Endothelial cell of umbilical vein (primary cell): Measurements from ENCODE around the gene C1R. TPM values are rescaled to one million over a fixed set of nuclear protein-coding genes. Genes with fewer than 3 reads are reported as not detected.

ENCODE experiments used
- BruUV-seq: library from RNA; stranded (reverse); fragments of 400-500 nt; replicated peaks from 2 replicates; lab custom pipeline; 2021; lab: Mats Ljungman, UMichigan
- CTCF ChIA-PET: fragments of 300-600, 350-600 bp; sonication (Branson Sonifier 250); formaldehyde crosslinking; loops from one replicate; lab custom pipeline; 2021; ENCODE audit warnings: antibody characterized with exemption, inconsistent platforms; lab: Charles Lee
- POLR2A ChIA-PET: fragments of 300-600, 350-600 bp; sonication (Branson Sonifier 250); formaldehyde crosslinking; loops from one replicate; lab custom pipeline; 2021; ENCODE audit warnings: antibody characterized with exemption, inconsistent platforms; lab: Charles Lee
- DNase-seq: peaks from one replicate; pipeline ENCODE4 v3.0.0-alpha.2; 2011; ENCODE audit warnings: low read depth, low spot score
- FAIRE-seq: peaks from 2 replicates; lab custom pipeline; 2011; peaks lifted over from hg19 to GRCh38; lab: Jason Lieb, UNC
- H2AFZ ChIP-seq: 2 replicates; pipeline ENCODE4 v1.6.0; 2012; ENCODE audit warnings: low read depth, low read length, control low read depth, inconsistent platforms
- H3K27ac ChIP-seq: 2 replicates; pipeline ENCODE4 v1.5.1; 2011; ENCODE audit warnings: low read depth, mild to moderate bottlenecking, control low read depth, low read length, moderate library complexity; ENCODE audit not compliant: insufficient read depth
- H3K27me3 ChIP-seq, 2 experiments: 2 replicates each; pipeline versions ENCODE4 v1.6.0 to v1.6.1; 2011; ENCODE audit warnings: low read length in 2 of 2, mixed read lengths in 1 of 2; ENCODE audit not compliant: control insufficient read depth in 2 of 2, insufficient read depth in 2 of 2
- H3K36me3 ChIP-seq, 2 experiments: 2 replicates in 1 of 2; 3 replicates in 1 of 2; pipeline ENCODE4 v1.5.1; 2011; ENCODE audit warnings: low read length in 2 of 2, mild to moderate bottlenecking in 1 of 2, moderate library complexity in 1 of 2; ENCODE audit not compliant: control insufficient read depth in 2 of 2, insufficient read depth in 2 of 2; ENCODE audit errors: extremely low read depth in 1 of 2
- H3K4me1 ChIP-seq: 3 replicates; pipeline ENCODE4 v1.5.1; 2011; ENCODE audit warnings: mild to moderate bottlenecking, low read length; ENCODE audit not compliant: control insufficient read depth, insufficient read depth; ENCODE audit errors: extremely low read depth
- H3K4me2 ChIP-seq: 2 replicates; pipeline ENCODE4 v1.6.1; 2011; ENCODE audit warnings: low read length, control low read depth, mixed read lengths; ENCODE audit not compliant: insufficient read depth
- H3K4me3 ChIP-seq, 3 experiments: fragments of 200-600 bp in 1 of 3; sonication (generic), shearing (Covaris generic) in 1 of 3; replicated peaks in 1 of 3; 2 replicates each; pipeline ENCODE4 v1.5.1; 2011 to 2016; ENCODE audit warnings: control low read depth in 3 of 3, low read length in 3 of 3, mild to moderate bottlenecking in 2 of 3, inconsistent platforms in 1 of 3, low read depth in 1 of 3, moderate library complexity in 1 of 3; ENCODE audit not compliant: insufficient read depth in 1 of 3
- H3K79me2 ChIP-seq: 2 replicates; pipeline ENCODE4 v1.6.0; 2012; ENCODE audit warnings: low read length, inconsistent platforms; ENCODE audit not compliant: control insufficient read depth, insufficient read depth
- H3K9ac ChIP-seq: replicated peaks from 2 replicates; pipeline ENCODE3; 2011; ENCODE audit warnings: low read length, control low read depth; ENCODE audit not compliant: insufficient read depth; ENCODE audit errors: extremely low read depth
- H3K9me1 ChIP-seq: replicated peaks from 3 replicates; pipeline ENCODE4 v1.6.0; 2011; ENCODE audit warnings: mild to moderate bottlenecking, low read length; ENCODE audit not compliant: control insufficient read depth, insufficient read depth; ENCODE audit errors: extremely low read depth
- H3K9me3 ChIP-seq: replicated peaks from 2 replicates; pipeline ENCODE4 v1.5.1; 2012; ENCODE audit warnings: low read length, inconsistent platforms; ENCODE audit not compliant: control insufficient read depth, insufficient read depth
- H4K20me1 ChIP-seq: replicated peaks from 2 replicates; pipeline ENCODE3; 2011; ENCODE audit warnings: mild to moderate bottlenecking, low read length; ENCODE audit not compliant: control insufficient read depth, insufficient read depth; ENCODE audit errors: extremely low read depth
- FOS ChIP-seq: IDR thresholded peaks from 2 replicates; pipeline ENCODE4 v1.6.1; 2011; ENCODE audit warnings: mild to moderate bottlenecking, low read length, moderate library complexity, borderline replicate concordance; ENCODE audit not compliant: insufficient read depth
- GATA2 ChIP-seq: IDR thresholded peaks from 2 replicates; pipeline ENCODE4 v1.7.0; 2011; ENCODE audit warnings: low read depth, mild to moderate bottlenecking, moderate library complexity, mixed read lengths, low read length; ENCODE audit not compliant: insufficient read length, insufficient read depth
- JUN ChIP-seq: IDR thresholded peaks from 2 replicates; pipeline ENCODE4 v1.6.1; 2011; ENCODE audit warnings: borderline replicate concordance, low read depth; ENCODE audit not compliant: insufficient read length, insufficient read depth
- MYC ChIP-seq: IDR thresholded peaks from one replicate; pipeline ENCODE4 v1.6.1; 2011; ENCODE audit warnings: mild to moderate bottlenecking, low read depth, low read length
- POLR2A ChIP-seq: IDR thresholded peaks from 2 replicates; pipeline ENCODE4 v1.6.1; 2012; ENCODE audit warnings: low read depth, mild to moderate bottlenecking, control low read depth, low read length
- dilution Hi-C: fragments of 300-500 bp; cut with MboI; formaldehyde crosslinking; loops from one replicate; pipeline ENCODE4 v1.15.0; 2019; ENCODE audit warnings: low sequenced_read_pairs; ENCODE audit not compliant: extremely low pct_ligation_motif_present
- intact Hi-C: fragments of 100-400 bp; cut with micrococcal nuclease; formaldehyde crosslinking; loops from one replicate; pipeline ENCODE4 v1.10.0; 2022
- polyA plus RNA-seq, 4 experiments: library from polyadenylated mRNA; depleted of rRNA in 3 of 4; stranded (reverse) in 3 of 4; unstranded in 1 of 4; fragments of >200 nt; gene quantifications; 2 replicates each; pipeline versions ENCODE4 v1.2.1 to v1.2.3, GENCODE V29; 2011 to 2012; ENCODE audit warnings: missing spikeins in 1 of 4
- total RNA-seq: library from RNA; stranded (reverse); gene quantifications from 2 replicates; pipeline ENCODE4 v1.2.3, GENCODE V29; 2021
- TF ChIP-seq, protein P1 (sequence below): IDR thresholded peaks from 2 replicates; pipeline ENCODE4 v1.6.1; 2011; ENCODE audit not compliant: insufficient read depth, insufficient read length

Gene C1R
- total and polyA plus RNA-seq, 2 donors (not counting 3 experiments of a cell fraction or from before 2014, with no cell fraction given) = 3.6 to 5.8 TPM

DNA sequence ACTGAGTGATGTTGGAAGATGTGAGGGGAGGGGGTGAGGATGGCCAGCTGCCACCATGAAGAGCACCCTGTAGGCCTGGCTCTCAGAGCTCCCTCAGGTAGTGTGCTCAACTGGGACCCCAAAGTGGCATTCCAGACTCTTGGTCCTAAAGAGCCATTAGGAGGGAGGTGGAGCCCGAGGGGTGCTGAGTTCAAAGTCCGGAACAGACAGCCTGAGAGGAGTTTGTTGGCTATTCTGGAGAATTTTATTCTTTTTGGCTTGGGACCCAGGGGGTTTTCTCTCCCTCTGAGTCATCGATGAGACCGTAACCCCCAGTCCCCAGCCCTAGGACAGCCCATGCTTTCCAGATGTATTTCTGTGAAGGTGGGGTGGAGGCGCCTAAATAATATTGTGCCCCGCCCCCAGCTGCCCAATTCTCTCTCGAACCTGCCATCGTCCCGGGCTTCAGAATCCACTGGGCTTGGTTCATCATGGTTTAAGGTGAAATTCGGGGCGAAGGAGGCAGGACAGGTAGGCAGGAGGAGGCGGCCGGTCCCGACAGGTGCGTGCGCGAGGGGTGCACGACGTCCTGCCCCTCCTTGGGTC is 37.1 kb upstream of the C1R start:
- no peaks in the 10 kb centered on the region for H4K20me1 ChIP-seq
- peak overlapping the region; percentile 75 for H2AFZ ChIP-seq
- dilution Hi-C loops (no loop called here), intact Hi-C loops (no loop called here)
- CTCF ChIA-PET = no interaction called here
- no peak overlapping the region for H3K27ac ChIP-seq
- BruUV-seq = no TSS peak
- POLR2A ChIA-PET = no interaction called here
- H3K4me2 ChIP-seq = peak overlapping the region; percentile 77
- FAIRE-seq (no peak), DNase-seq (no peak)
- peaks cover 25% of the 10 kb centered on the region for H3K4me1 ChIP-seq
- no peaks in the 10 kb centered on the region for H3K9me3 ChIP-seq
- no peaks in the 10 kb centered on the region for H3K9me1 ChIP-seq
- TF ChIP-seq POLR2A (no peak), MYC (no peak), FOS (no peak), GATA2 (no peak), JUN (no peak)
- TF ChIP-seq, protein P1, sequence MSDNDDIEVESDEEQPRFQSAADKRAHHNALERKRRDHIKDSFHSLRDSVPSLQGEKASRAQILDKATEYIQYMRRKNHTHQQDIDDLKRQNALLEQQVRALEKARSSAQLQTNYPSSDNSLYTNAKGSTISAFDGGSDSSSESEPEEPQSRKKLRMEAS = no peak
- no peak overlapping the region for H3K9ac ChIP-seq
- H3K27me3 ChIP-seq = no peaks in the 10 kb centered on the region
- no peaks in the 10 kb centered on the region for H3K36me3 ChIP-seq
- H3K79me2 ChIP-seq = no peaks in the 10 kb centered on the region
- H3K4me3 ChIP-seq = peak overlapping the region; percentile 58 to 85 (median 83)

DNA sequence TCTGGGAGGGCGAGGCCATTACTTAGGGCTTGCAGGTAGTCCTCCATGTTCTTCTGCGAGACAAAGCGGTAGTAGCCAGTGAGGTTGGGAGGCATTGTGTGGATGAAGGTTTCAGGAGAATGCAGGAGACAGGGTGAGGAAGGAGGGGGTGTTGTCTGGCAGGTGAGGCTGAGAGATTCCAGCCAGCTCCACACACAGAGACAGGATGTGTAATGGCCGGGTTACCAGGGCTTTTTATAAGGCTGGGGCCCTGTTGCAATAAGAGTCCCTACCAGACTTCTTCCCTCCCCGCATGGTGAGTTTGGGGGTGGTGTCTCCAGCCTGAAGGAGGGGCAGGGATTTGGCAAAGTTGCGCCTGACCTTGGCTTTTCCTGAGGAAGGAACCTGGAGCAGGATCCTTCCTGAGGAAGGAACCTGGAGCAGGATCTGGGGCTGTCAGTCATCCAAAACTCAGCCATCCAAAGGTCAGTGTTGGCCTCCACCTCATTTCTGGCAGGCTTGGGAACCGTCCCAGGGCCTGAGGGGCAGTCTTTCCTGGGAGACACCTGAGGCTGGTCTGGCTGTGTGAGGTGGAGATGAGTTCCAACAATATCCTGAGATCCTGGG is 36.5 kb upstream of the C1R start, which contains the start of gene RBP5:
Gene RBP5 (minus strand): TSS at position 209 of the 606 bp plus-strand sequence. CDS start 114 bp downstream, at position 95.
- peaks cover 31% of the 10 kb centered on the region for H3K4me1 ChIP-seq
- CTCF ChIA-PET = no interaction called here

More for the DNA sequence above, 36.5 kb upstream of the C1R start, which contains the start of gene RBP5:
- intact Hi-C loops (no loop called here), dilution Hi-C loops (no loop called here)
- no peaks in the 10 kb centered on the region for H3K36me3 ChIP-seq
- H3K4me2 ChIP-seq = peak within 1 kb of the TSS; percentile 77
- peak within 1 kb of the TSS; percentile 75 for H2AFZ ChIP-seq
- POLR2A ChIA-PET = no interaction called here
- H4K20me1 ChIP-seq = no peaks in the 10 kb centered on the region
- no peaks in the 10 kb centered on the region for H3K79me2 ChIP-seq
- no peak within 1 kb of the TSS for H3K9ac ChIP-seq
- H3K9me1 ChIP-seq = no peaks in the 10 kb centered on the region
- no peak within 1 kb of the TSS for H3K27ac ChIP-seq
- DNase-seq (no peak), FAIRE-seq (no peak)
- H3K4me3 ChIP-seq = peak within 1 kb of the TSS; percentile 58 to 85 (median 83)
- no peak for TF ChIP-seq FOS
- TF ChIP-seq GATA2 = no peak
- no peaks in the 10 kb centered on the region for H3K27me3 ChIP-seq
- BruUV-seq = no TSS peak
- H3K9me3 ChIP-seq = no peaks in the 10 kb centered on the region
